ENCODE measurements around the gene SAMD10. TPM values are rescaled to one million over a fixed set of nuclear protein-coding genes. Genes with fewer than 3 reads are reported as not detected.

Gene SAMD10
- total and polyA plus RNA-seq, 2 of the 8 experiments (the other 6 are each of a cell fraction or from before 2014, with no cell fraction given): 3.0 to 5.2 TPM

GRCh38 chr20:64025101-64025825 is 45.8 kb upstream of the SAMD10 start (continued):
- TF ChIP-seq E2F6 (IDR thresholded peaks at IDR 0.05) (no peak), CBX8 (IDR thresholded peaks at IDR 0.05; ENCODE audit: borderline replicate concordance, low read depth, low read length) (no peak), RNF2 (IDR thresholded peaks at IDR 0.05; ENCODE audit: borderline replicate concordance, low read depth, low read length, missing control alignments, poor library complexity, severe bottlenecking) (no peak), USF2 (IDR thresholded peaks at IDR 0.05; ENCODE audit: low read length) (no peak)

Data from H1 (cell line).